Measurements from ENCODE around the gene SLC22A3. TPM values are rescaled to one million over a fixed set of nuclear protein-coding genes. Genes with fewer than 3 reads are reported as not detected.

SLC22A3 gene
- total and polyA plus RNA-seq, 4 donors, result 9.5 to 65.0 (median 33.3) TPM

DNA sequence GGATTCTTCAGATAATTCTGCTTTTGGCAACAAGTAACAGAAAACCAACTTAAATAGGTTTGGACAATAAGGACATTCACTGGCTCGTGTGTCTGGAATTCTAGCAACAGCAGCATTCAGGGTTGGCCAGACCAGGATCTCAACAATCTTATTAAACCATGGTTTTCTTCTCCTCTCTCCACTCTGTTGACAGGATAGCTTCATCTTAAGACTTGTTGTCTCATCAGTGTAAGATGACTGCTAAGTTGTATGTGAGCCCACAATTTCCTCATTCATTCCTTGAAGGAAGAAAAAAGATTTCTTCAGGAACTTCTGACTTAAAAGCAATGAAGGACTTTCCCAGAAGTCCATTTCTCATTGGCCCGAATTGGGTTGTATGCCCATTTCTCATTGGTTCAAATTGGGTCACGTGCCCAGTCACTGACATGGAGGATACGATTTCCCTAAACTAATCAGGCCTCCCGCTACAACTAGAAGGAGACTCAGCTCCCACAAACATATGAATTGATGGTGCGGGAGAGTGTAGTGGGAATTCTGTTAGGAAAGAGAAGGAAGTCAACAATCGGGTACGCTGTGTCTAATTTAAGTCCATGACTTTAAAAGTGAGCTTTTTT lies 83.7 kb downstream of the SLC22A3 start:
- Histone ChIP-seq H3K36me3 (ENCODE audit: control insufficient read depth in 4 of 4, insufficient read depth in 4 of 4, low read length in 4 of 4) (no peaks in the 10 kb centered on the region), H3K27ac (ENCODE audit: low read depth in 1 of 2, low read length in 1 of 2) (no peak overlapping the region), H3K9me3 (ENCODE audit: control insufficient read depth in 4 of 4, insufficient read depth in 3 of 4, low read length in 3 of 4) (no peaks in the 10 kb centered on the region), H3K4me3 (no peak overlapping the region), H3K27me3 (ENCODE audit: control insufficient read depth in 3 of 3, insufficient read depth in 3 of 3, low read length in 2 of 3) (no peaks in the 10 kb centered on the region), H3K9ac (ENCODE audit: insufficient read depth in 1 of 2, low read length in 2 of 2) (no peak overlapping the region), H3K4me1 (ENCODE audit: control insufficient read depth in 5 of 5, insufficient read depth in 5 of 5, low read length in 5 of 5) (peaks cover 0 to 31% (median 10%) of the 10 kb centered on the region in 5 donors)
- TF ChIP-seq, protein P1, sequence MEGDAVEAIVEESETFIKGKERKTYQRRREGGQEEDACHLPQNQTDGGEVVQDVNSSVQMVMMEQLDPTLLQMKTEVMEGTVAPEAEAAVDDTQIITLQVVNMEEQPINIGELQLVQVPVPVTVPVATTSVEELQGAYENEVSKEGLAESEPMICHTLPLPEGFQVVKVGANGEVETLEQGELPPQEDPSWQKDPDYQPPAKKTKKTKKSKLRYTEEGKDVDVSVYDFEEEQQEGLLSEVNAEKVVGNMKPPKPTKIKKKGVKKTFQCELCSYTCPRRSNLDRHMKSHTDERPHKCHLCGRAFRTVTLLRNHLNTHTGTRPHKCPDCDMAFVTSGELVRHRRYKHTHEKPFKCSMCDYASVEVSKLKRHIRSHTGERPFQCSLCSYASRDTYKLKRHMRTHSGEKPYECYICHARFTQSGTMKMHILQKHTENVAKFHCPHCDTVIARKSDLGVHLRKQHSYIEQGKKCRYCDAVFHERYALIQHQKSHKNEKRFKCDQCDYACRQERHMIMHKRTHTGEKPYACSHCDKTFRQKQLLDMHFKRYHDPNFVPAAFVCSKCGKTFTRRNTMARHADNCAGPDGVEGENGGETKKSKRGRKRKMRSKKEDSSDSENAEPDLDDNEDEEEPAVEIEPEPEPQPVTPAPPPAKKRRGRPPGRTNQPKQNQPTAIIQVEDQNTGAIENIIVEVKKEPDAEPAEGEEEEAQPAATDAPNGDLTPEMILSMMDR (IDR thresholded peaks at IDR 0.05; ENCODE audit: control extremely low read depth, extremely low read depth), result no peak
- WGBS, 2 donors, result 89 to 90% methylated on average over 8 of the region's 8 CpGs
- DNase-seq, result peak in 1 of 3 donors; percentile 36
- no peak for ATAC-seq (ENCODE audit: insufficient read depth, low FRiP score)

DNA sequence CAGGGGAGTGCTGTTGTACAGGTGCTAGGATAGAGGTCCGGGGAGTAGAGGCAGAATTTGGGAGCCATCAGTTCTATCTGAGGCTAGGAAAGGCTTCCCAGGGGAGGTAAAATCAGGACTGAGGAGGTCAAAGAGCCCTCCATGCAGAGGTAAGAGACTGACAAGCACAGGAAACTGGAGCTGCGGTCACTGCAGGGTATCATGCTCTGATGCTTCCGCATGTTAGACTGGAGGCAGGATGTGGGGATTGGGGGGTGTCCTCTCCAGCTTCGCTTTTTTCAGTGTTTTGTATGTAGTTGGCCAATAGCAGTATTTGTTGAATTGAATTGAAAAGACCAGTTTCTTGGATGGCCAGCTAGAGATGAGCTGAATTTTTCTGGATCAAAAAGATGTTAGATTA lies 87.8 kb downstream of the SLC22A3 start:
- 60 to 69% methylated on average over 4 of the region's 4 CpGs for WGBS, 2 donors
- Histone ChIP-seq H3K4me1 (ENCODE audit: control insufficient read depth in 5 of 5, insufficient read depth in 5 of 5, low read length in 5 of 5) (peaks cover 0 to 10% (median 4%) of the 10 kb centered on the region in 5 donors), H3K9me3 (ENCODE audit: control insufficient read depth in 4 of 4, insufficient read depth in 3 of 4, low read length in 3 of 4) (no peaks in the 10 kb centered on the region), H3K27me3 (ENCODE audit: control insufficient read depth in 3 of 3, insufficient read depth in 3 of 3, low read length in 2 of 3) (peaks cover 0 to 4% (median 3%) of the 10 kb centered on the region in 3 donors), H3K36me3 (ENCODE audit: control insufficient read depth in 4 of 4, insufficient read depth in 4 of 4, low read length in 4 of 4) (peaks cover 0 to 2% (median 0%) of the 10 kb centered on the region in 4 donors), H3K27ac (ENCODE audit: low read depth in 1 of 2, low read length in 1 of 2) (no peak overlapping the region), H3K9ac (ENCODE audit: insufficient read depth in 1 of 2, low read length in 2 of 2) (no peak overlapping the region), H3K4me3 (no peak overlapping the region)
- TF ChIP-seq, protein P1 (IDR thresholded peaks at IDR 0.05; ENCODE audit: control extremely low read depth, extremely low read depth), result no peak
- no peak for DNase-seq
- no peak for ATAC-seq (ENCODE audit: insufficient read depth, low FRiP score)

GRCh38 chr6:160437154-160437553 lies 89.0 kb downstream of the SLC22A3 start:
- Histone ChIP-seq H3K9ac (ENCODE audit: insufficient read depth in 1 of 2, low read length in 2 of 2) (no peak overlapping the region), H3K27ac (ENCODE audit: low read depth in 1 of 2, low read length in 1 of 2) (no peak overlapping the region), H3K4me3 (no peak overlapping the region), H3K27me3 (ENCODE audit: control insufficient read depth in 3 of 3, insufficient read depth in 3 of 3, low read length in 2 of 3) (peaks cover 0 to 7% (median 3%) of the 10 kb centered on the region in 3 donors), H3K9me3 (ENCODE audit: control insufficient read depth in 4 of 4, insufficient read depth in 3 of 4, low read length in 3 of 4) (no peaks in the 10 kb centered on the region), H3K4me1 (ENCODE audit: control insufficient read depth in 5 of 5, insufficient read depth in 5 of 5, low read length in 5 of 5) (peaks cover 0 to under 1% (median 0%) of the 10 kb centered on the region in 5 donors), H3K36me3 (ENCODE audit: control insufficient read depth in 4 of 4, insufficient read depth in 4 of 4, low read length in 4 of 4) (peaks cover 0 to 2% (median 0%) of the 10 kb centered on the region in 4 donors)
- DNase-seq, result no peak
- 88 to 91% methylated on average over 5 of the region's 5 CpGs for WGBS, 2 donors
- TF ChIP-seq, protein P1 (IDR thresholded peaks at IDR 0.05; ENCODE audit: control extremely low read depth, extremely low read depth), result no peak
- ATAC-seq (ENCODE audit: insufficient read depth, low FRiP score), result no peak

All from lung (tissue), 12 donors.